Transverse colon (tissue), 4 donors: ENCODE measurements around the gene ARMC6. TPM values are rescaled to one million over a fixed set of nuclear protein-coding genes. Genes with fewer than 3 reads are reported as not detected.

Source experiments
- DNase-seq: peaks from one replicate; pipeline ENCODE4 v3.0.0-alpha.2; 2019
- H3K27ac ChIP-seq, 4 donors: fragments of 200-600 bp; sonication (generic); 2 replicates each; pipeline ENCODE4 v1.5.1; 2016 to 2018; ENCODE audit warnings: inconsistent platforms in 4 of 4
- H3K27me3 ChIP-seq: fragments of 200-600 bp; sonication (generic); 2 replicates; pipeline ENCODE4 v1.5.1; 2017; ENCODE audit warnings: inconsistent platforms
- H3K36me3 ChIP-seq, 4 donors: fragments of 200-600 bp; sonication (generic); 2 replicates each; pipeline ENCODE4 v1.5.1; 2017 to 2019; ENCODE audit warnings: inconsistent platforms in 4 of 4
- H3K4me1 ChIP-seq, 4 donors: fragments of 200-600 bp; sonication (generic); 2 replicates each; pipeline ENCODE4 v1.5.1; 2017 to 2020; ENCODE audit warnings: inconsistent platforms in 4 of 4
- H3K4me3 ChIP-seq, 4 donors: fragments of 200-600 bp; sonication (generic); 1 replicate in 1 of 4; 2 replicates in 3 of 4; pipeline versions ENCODE4 v1.5.1 to v1.6.1; 2017 to 2019; ENCODE audit warnings: inconsistent platforms in 4 of 4
- H3K9me3 ChIP-seq, 2 donors: fragments of 200-600 bp; sonication (generic); 2 replicates each; pipeline ENCODE4 v1.5.1; 2017 to 2019; ENCODE audit warnings: inconsistent platforms in 2 of 2
- CTCF ChIP-seq, 5 experiments: fragments of 200-600 bp in 3 of 5; fragments of 450-650 bp in 2 of 5; sonication (generic) in 3 of 5; IDR thresholded peaks; 1 replicate in 2 of 5; 2 replicates in 3 of 5; pipeline ENCODE4 v1.5.1; 2016 to 2017; ENCODE audit warnings: antibody characterized with exemption in 5 of 5, inconsistent platforms in 3 of 5, mild to moderate bottlenecking in 2 of 5, moderate library complexity in 1 of 5
- EP300 ChIP-seq: sonication (generic); formaldehyde crosslinking; IDR thresholded peaks from one replicate; pipeline ENCODE4 v1.6.1; 2017; ENCODE audit warnings: antibody characterized with exemption, low read depth
- POLR2A ChIP-seq: fragments of 450-650 bp; IDR thresholded peaks from one replicate; pipeline ENCODE4 v1.6.1; 2016; ENCODE audit warnings: antibody characterized with exemption, mild to moderate bottlenecking, moderate library complexity
- POLR2AphosphoS5 ChIP-seq, 3 donors: sonication (generic); formaldehyde crosslinking; IDR thresholded peaks; one replicate each; pipeline ENCODE4 v1.6.1; 2016; ENCODE audit warnings: antibody characterized with exemption in 3 of 3
- WGBS, 2 donors: methylation state at CpG; one replicate each; pipeline ENCODE4 v1.1.5; 2018; ENCODE audit warnings: low coverage in 1 of 2; 5-methylcytosine and 5-hydroxymethylcytosine counted together
- in situ Hi-C, 4 donors: fragments of 200-750 bp; cut with MboI; loops; one replicate each; pipeline versions ENCODE4 v1.15.0 to v1.15.1; 2017; ENCODE audit warnings: low sequenced_read_pairs in 3 of 4, low pct_ligation_motif_present in 1 of 4, low pct_unique_long_range_greater_than_20kb in 1 of 4
- intact Hi-C: fragments of 100-400 bp; cut with DNase I; formaldehyde crosslinking; loops from one replicate; pipeline ENCODE4 v1.15.1; 2023; ENCODE audit warnings: low total_unique reads
- total RNA-seq, 4 donors: library from RNA; depleted of rRNA; stranded (reverse); fragments of >200 nt; gene quantifications; one replicate each; pipeline ENCODE4 v1.1.0, GENCODE V29; 2016

The ARMC6 gene
- total RNA-seq, 4 donors from 2014 or later = 15.2 to 220 (median 22.9) TPM

- Histone ChIP-seq H3K4me3 (no peak overlapping the region), H3K4me1 (no peaks in the 10 kb centered on the region), H3K27ac (no peak overlapping the region), H3K36me3 (peaks cover 0 to 3% (median 2%) of the 10 kb centered on the region in 4 donors), H3K9me3 (no peaks in the 10 kb centered on the region), H3K27me3 (no peaks in the 10 kb centered on the region)
- in situ Hi-C loops (loop anchor here in 1 of 4 donors (10.0 kb wide), 1 partner anchor 85 kb away; the partner anchor contains the start of gene TMEM161A), intact Hi-C loops (loop anchor here (10.0 kb wide), 2 partner anchors 85 to 125 kb away; partner anchors contain the start of genes MEF2B and TMEM161A)
- no peak for TF ChIP-seq CTCF (IDR thresholded peaks at IDR 0.05)
- TF ChIP-seq POLR2AphosphoS5 (IDR thresholded peaks at IDR 0.05) = no peak
- no peak for TF ChIP-seq POLR2A
- no peak for TF ChIP-seq EP300
- no peak for DNase-seq
- 88 to 94% methylated on average over 2 to 4 of the region's 4 CpGs for WGBS, 2 donors
Measured at GRCh38 chr19:19050104-19050503, 16.7 kb downstream of the ARMC6 start.

- TF ChIP-seq POLR2A = no peak
- no peak for TF ChIP-seq CTCF (IDR thresholded peaks at IDR 0.05)
- no peak for TF ChIP-seq EP300
- TF ChIP-seq POLR2AphosphoS5 (IDR thresholded peaks at IDR 0.05) = no peak
- Histone ChIP-seq H3K9me3 (no peaks in the 10 kb centered on the region), H3K4me3 (no peak overlapping the region), H3K36me3 (peaks cover 0 to 5% (median 2%) of the 10 kb centered on the region in 4 donors), H3K27me3 (no peaks in the 10 kb centered on the region), H3K27ac (no peak overlapping the region), H3K4me1 (no peaks in the 10 kb centered on the region)
- intact Hi-C loops = loop anchor here (10.0 kb wide), 2 partner anchors 84 to 124 kb away; partner anchors contain the start of genes MEF2B and TMEM161A
- WGBS, 2 donors = 85% methylated on average over 2 of the region's 2 CpGs; no CpG with 5 or more reads in 1 of the 2 donors
- DNase-seq = no peak
- in situ Hi-C loops = loop anchor here in 1 of 4 donors (10.0 kb wide), 1 partner anchor 84 kb away; the partner anchor contains the start of gene TMEM161A
Measured at GRCh38 chr19:19050731-19051130, 17.3 kb downstream of the ARMC6 start.

- no peak overlapping the region for H3K4me3 ChIP-seq
- intact Hi-C loops = loop anchor here (10.0 kb wide), 2 partner anchors 83 to 123 kb away; partner anchors contain the start of genes MEF2B and TMEM161A
- H3K9me3 ChIP-seq = no peaks in the 10 kb centered on the region
- DNase-seq = no peak
- H3K36me3 ChIP-seq = peaks cover 0 to 7% (median 2%) of the 10 kb centered on the region in 4 donors
- in situ Hi-C loops = loop anchor here in 1 of 4 donors (10.0 kb wide), 1 partner anchor 83 kb away; the partner anchor contains the start of gene TMEM161A
- no peak overlapping the region for H3K27ac ChIP-seq
- WGBS, 2 donors = 93% methylated on average over 16 of the region's 20 CpGs; no CpG with 5 or more reads in 1 of the 2 donors
- H3K4me1 ChIP-seq = no peaks in the 10 kb centered on the region
- TF ChIP-seq POLR2A = no peak
- no peak for TF ChIP-seq CTCF (IDR thresholded peaks at IDR 0.05)
- no peak for TF ChIP-seq POLR2AphosphoS5 (IDR thresholded peaks at IDR 0.05)
- TF ChIP-seq EP300 = no peak
- H3K27me3 ChIP-seq = no peaks in the 10 kb centered on the region
Measured at GRCh38 chr19:19051478-19052213, 18.2 kb downstream of the ARMC6 start.

- no peaks in the 10 kb centered on the region for H3K9me3 ChIP-seq
- H3K27ac ChIP-seq = no peak overlapping the region
- H3K36me3 ChIP-seq = peaks cover 0 to 10% (median 0%) of the 10 kb centered on the region in 4 donors
- no peak overlapping the region for H3K4me3 ChIP-seq
- in situ Hi-C loops = loop anchor here in 1 of 4 donors (10.0 kb wide), 1 partner anchor 82 kb away; the partner anchor contains the start of gene TMEM161A
- intact Hi-C loops = loop anchor here (10.0 kb wide), 2 partner anchors 82 to 122 kb away; partner anchors contain the start of genes MEF2B and TMEM161A
- TF ChIP-seq POLR2AphosphoS5 (IDR thresholded peaks at IDR 0.05) = no peak
- no peak for TF ChIP-seq EP300
- TF ChIP-seq POLR2A = no peak
- no peak for TF ChIP-seq CTCF (IDR thresholded peaks at IDR 0.05)
- no peaks in the 10 kb centered on the region for H3K4me1 ChIP-seq
- WGBS, 2 donors = 77% methylated on average over 1 of the region's 1 CpG; no CpG with 5 or more reads in 1 of the 2 donors
- H3K27me3 ChIP-seq = no peaks in the 10 kb centered on the region
- no peak for DNase-seq
Measured at GRCh38 chr19:19052921-19053320, 19.5 kb downstream of the ARMC6 start.
